ENCODE results near the gene IPPK. TPM values are rescaled to one million over a fixed set of nuclear protein-coding genes. Genes with fewer than 3 reads are reported as not detected.

Gene IPPK
- total and polyA plus RNA-seq, 11 donors: 4.2 to 11.0 (median 8.6) TPM

GRCh38 chr9:92663126-92663525, 6.8 kb downstream of the IPPK start:
- intact Hi-C loops (cut with DNase I): loop anchor here in 2 of 10 donors (10.0 kb wide), 2 partner anchors 52 to 338 kb away; partner anchors contain the start of genes CENPP (in 1 of the 2) and NOL8 (in 1 of the 2)
- H3K4me1 ChIP-seq: peaks cover 0 to 45% (median 18%) of the 10 kb centered on the region in 12 donors
- TF ChIP-seq POLR2A (IDR thresholded peaks at IDR 0.05) (no peak), CTCF (IDR thresholded peaks at IDR 0.05) (no peak)

GRCh38 chr9:92661743-92662142, 8.2 kb downstream of the IPPK start:
- H3K36me3 ChIP-seq: peaks cover 0 to 32% (median 18%) of the 10 kb centered on the region in 9 donors
- intact Hi-C loops (cut with DNase I): loop anchor here in 2 of 10 donors (10.0 kb wide), 2 partner anchors 53 to 337 kb away; partner anchors contain the start of genes CENPP (in 1 of the 2) and NOL8 (in 1 of the 2)
- TF ChIP-seq CTCF (IDR thresholded peaks at IDR 0.05) (no peak), POLR2A (IDR thresholded peaks at IDR 0.05) (no peak)
- no peak for DNase-seq
- H3K27ac ChIP-seq: no peak overlapping the region
- no peak for ATAC-seq
- WGBS, 4 donors: 84 to 95% (median 91%) methylated on average over 4 of the region's 4 CpGs
- peaks cover 0 to 36% (median 18%) of the 10 kb centered on the region in 12 donors for H3K4me1 ChIP-seq
- H3K27me3 ChIP-seq: no peaks in the 10 kb centered on the region
- no peak overlapping the region for H3K4me3 ChIP-seq
- H3K9me3 ChIP-seq: no peaks in the 10 kb centered on the region

More at GRCh38 chr9:92663126-92663525, 6.8 kb downstream of the IPPK start:
- Histone ChIP-seq H3K36me3 (peaks cover 0 to 29% (median 8%) of the 10 kb centered on the region in 9 donors), H3K9me3 (no peaks in the 10 kb centered on the region), H3K27ac (no peak overlapping the region), H3K27me3 (no peaks in the 10 kb centered on the region), H3K4me3 (no peak overlapping the region)
- no peak for ATAC-seq
- WGBS, 4 donors: 94 to 96% (median 95%) methylated on average over 3 of the region's 3 CpGs
- no peak for DNase-seq

- Histone ChIP-seq H3K36me3 (peaks cover 0 to 32% (median 18%) of the 10 kb centered on the region in 9 donors), H3K4me3 (no peak overlapping the region), H3K27ac (no peak overlapping the region), H3K4me1 (peaks cover 0 to 30% (median 13%) of the 10 kb centered on the region in 12 donors), H3K9me3 (no peaks in the 10 kb centered on the region), H3K27me3 (no peaks in the 10 kb centered on the region)
- DNase-seq (no peak), ATAC-seq (no peak)
- intact Hi-C loops (cut with DNase I): loop anchor here in 2 of 10 donors (10.0 kb wide), 2 partner anchors 54 to 336 kb away; partner anchors contain the start of genes CENPP (in 1 of the 2) and NOL8 (in 1 of the 2)
- 89 to 92% (median 90%) methylated on average over 4 to 5 of the region's 5 CpGs for WGBS, 4 donors
- TF ChIP-seq POLR2A (IDR thresholded peaks at IDR 0.05) (no peak), CTCF (IDR thresholded peaks at IDR 0.05) (no peak)
Measured at GRCh38 chr9:92661127-92661526, 8.8 kb downstream of the IPPK start.

- intact Hi-C loops (cut with DNase I): loop anchor here in 2 of 10 donors (10.0 kb wide), 2 partner anchors 55 to 335 kb away; partner anchors contain the start of genes CENPP (in 1 of the 2) and NOL8 (in 1 of the 2)
- WGBS, 4 donors: 86 to 91% (median 90%) methylated on average over 3 to 4 of the region's 4 CpGs
- Histone ChIP-seq H3K4me3 (no peak overlapping the region), H3K36me3 (peaks cover 0 to 36% (median 24%) of the 10 kb centered on the region in 9 donors), H3K4me1 (peaks cover 0 to 26% (median 8%) of the 10 kb centered on the region in 12 donors), H3K27me3 (no peaks in the 10 kb centered on the region), H3K9me3 (no peaks in the 10 kb centered on the region), H3K27ac (no peak overlapping the region)
- no peak for TF ChIP-seq CTCF (IDR thresholded peaks at IDR 0.05)
- no peak for TF ChIP-seq POLR2A (IDR thresholded peaks at IDR 0.05)
- DNase-seq (no peak), ATAC-seq (no peak)
Measured at GRCh38 chr9:92660266-92660665, 9.7 kb downstream of the IPPK start.

All from heart left ventricle (tissue), 16 donors.